ENCODE measurements around the gene LCN15. TPM values are rescaled to one million over a fixed set of nuclear protein-coding genes. Genes with fewer than 3 reads are reported as not detected.

The LCN15 gene
- not detected in 2 replicates for total RNA-seq (2022)
- Bru-seq, nascent RNA, result not detected
- not detected for BruChase-seq, experiment 1, labeled RNA remaining after a 6-hour chase
- BruChase-seq, experiment 2, labeled RNA remaining after a 2-hour chase, result not detected
- long read RNA-seq, result 0 reads

GRCh38 chr9:136764301-136764891 lies at the start of gene LCN15:
Gene LCN15 (minus strand): TSS chr9:136764518. CDS start chr9:136764488, 30 bp downstream.
- Mint-ChIP-seq H3K4me1 (ENCODE audit: low read depth, unreplicated experiment) (peaks cover 10% of the 10 kb centered on the region), H3K36me3 (ENCODE audit: insufficient read depth, unreplicated experiment) (no peaks in the 10 kb centered on the region), H3K9me3 (ENCODE audit: low read depth, unreplicated experiment) (no peaks in the 10 kb centered on the region), H3K27ac (ENCODE audit: unreplicated experiment) (no peak within 1 kb of the TSS), H3K27me3 (ENCODE audit: unreplicated experiment) (peaks cover 23% of the 10 kb centered on the region), H3K4me3 (ENCODE audit: low read depth, unreplicated experiment) (no peak within 1 kb of the TSS)
- no peak for DNase-seq
- no peak for TF ChIP-seq CTCF (IDR thresholded peaks at IDR 0.05; ENCODE audit: unreplicated experiment)
- BruUV-seq (replicated peaks), result no TSS peak
- intact Hi-C loops (cut with micrococcal nuclease; ENCODE audit: unreplicated experiment), result no loop called here
- CTCF ChIA-PET, result no interaction called here

GRCh38 chr9:136808806-136809158 lies 44.5 kb upstream of the LCN15 start:
- Mint-ChIP-seq H3K36me3 (ENCODE audit: insufficient read depth, unreplicated experiment) (peaks cover 35% of the 10 kb centered on the region), H3K27ac (ENCODE audit: unreplicated experiment) (peak overlapping the region; percentile 35)
- DNase-seq, result no peak

DNA sequence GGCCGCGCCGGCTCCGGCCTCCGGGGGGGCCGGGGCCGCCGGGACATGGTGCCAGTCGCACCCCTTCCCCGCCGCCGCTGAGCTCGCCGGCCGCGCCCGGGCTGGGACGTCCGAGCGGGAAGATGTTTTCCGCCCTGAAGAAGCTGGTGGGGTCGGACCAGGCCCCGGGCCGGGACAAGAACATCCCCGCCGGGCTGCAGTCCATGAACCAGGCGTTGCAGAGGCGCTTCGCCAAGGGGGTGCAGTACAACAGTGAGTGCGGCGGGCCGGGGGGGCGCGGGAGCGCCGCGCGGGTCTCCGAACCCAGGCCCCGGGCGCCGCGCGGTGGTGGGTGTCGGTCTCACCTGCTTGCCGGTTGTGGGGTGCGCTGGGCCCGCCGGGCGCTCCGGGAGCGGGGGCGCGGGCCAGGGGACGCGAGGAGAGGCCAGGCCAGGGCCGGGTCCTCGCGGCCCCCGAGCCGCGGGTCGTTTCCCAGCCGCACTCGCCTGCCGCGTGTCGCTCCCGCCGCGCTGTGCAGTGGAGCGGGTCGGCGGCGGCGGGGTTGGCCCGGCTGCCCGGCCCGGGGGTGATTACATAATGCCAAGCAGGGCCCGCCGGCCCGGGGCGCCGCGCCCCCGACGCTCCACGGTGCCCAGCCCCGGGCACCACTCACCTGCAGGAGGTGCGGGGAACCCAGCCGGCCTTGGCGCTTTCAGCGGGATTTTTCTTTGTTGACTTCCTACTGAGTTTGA lies 43.9 kb upstream of the LCN15 start:
- TF ChIP-seq CTCF (IDR thresholded peaks at IDR 0.05; ENCODE audit: unreplicated experiment), result no peak
- DNase-seq, result peak; percentile 32
- Mint-ChIP-seq H3K27ac (ENCODE audit: unreplicated experiment) (peak overlapping the region; percentile 35), H3K4me1 (ENCODE audit: low read depth, unreplicated experiment) (peaks cover 12% of the 10 kb centered on the region), H3K36me3 (ENCODE audit: insufficient read depth, unreplicated experiment) (peaks cover 36% of the 10 kb centered on the region), H3K27me3 (ENCODE audit: unreplicated experiment) (no peaks in the 10 kb centered on the region), H3K9me3 (ENCODE audit: low read depth, unreplicated experiment) (no peaks in the 10 kb centered on the region), H3K4me3 (ENCODE audit: low read depth, unreplicated experiment) (peak overlapping the region; percentile 80)
- intact Hi-C loops (cut with micrococcal nuclease; ENCODE audit: unreplicated experiment), result no loop called here
- BruUV-seq (replicated peaks), result no TSS peak
- CTCF ChIA-PET, result no interaction called here

More at GRCh38 chr9:136808806-136809158, 44.5 kb upstream of the LCN15 start:
- Mint-ChIP-seq H3K9me3 (ENCODE audit: low read depth, unreplicated experiment) (no peaks in the 10 kb centered on the region), H3K4me1 (ENCODE audit: low read depth, unreplicated experiment) (peaks cover 12% of the 10 kb centered on the region), H3K27me3 (ENCODE audit: unreplicated experiment) (no peaks in the 10 kb centered on the region), H3K4me3 (ENCODE audit: low read depth, unreplicated experiment) (peak overlapping the region; percentile 77)
- CTCF ChIA-PET, result interaction anchor here (0.8 kb wide), 1 partner anchor 9 kb away, joined by 3 read pairs; no protein-coding TSS in a partner anchor
- intact Hi-C loops (cut with micrococcal nuclease; ENCODE audit: unreplicated experiment), result no loop called here
- no peak for TF ChIP-seq CTCF (IDR thresholded peaks at IDR 0.05; ENCODE audit: unreplicated experiment)
- no TSS peak for BruUV-seq (replicated peaks)

- no peaks in the 10 kb centered on the region for H3K9me3 Mint-ChIP-seq (ENCODE audit: low read depth, unreplicated experiment)
- TSS peak; percentile 67 for BruUV-seq (replicated peaks)
- peak within 1 kb of the TSS; percentile 80 for H3K4me3 Mint-ChIP-seq (ENCODE audit: low read depth, unreplicated experiment)
- DNase-seq, result peak; percentile 76
- CTCF ChIA-PET, result interaction anchor here (0.5 kb wide), 1 partner anchor 107 kb away, joined by 3 read pairs; no protein-coding TSS in a partner anchor
- intact Hi-C loops (cut with micrococcal nuclease; ENCODE audit: unreplicated experiment), result no loop called here
- no peaks in the 10 kb centered on the region for H3K27me3 Mint-ChIP-seq (ENCODE audit: unreplicated experiment)
- peak within 1 kb of the TSS; percentile 78 for H3K27ac Mint-ChIP-seq (ENCODE audit: unreplicated experiment)
- peaks cover 30% of the 10 kb centered on the region for H3K36me3 Mint-ChIP-seq (ENCODE audit: insufficient read depth, unreplicated experiment)
- no peak for TF ChIP-seq CTCF (IDR thresholded peaks at IDR 0.05; ENCODE audit: unreplicated experiment)
- peaks cover 12% of the 10 kb centered on the region for H3K4me1 Mint-ChIP-seq (ENCODE audit: low read depth, unreplicated experiment)
Observed at GRCh38 chr9:136807281-136808074, 43.2 kb upstream of the LCN15 start, which contains the start of gene RABL6. Gene RABL6 (plus strand): TSS chr9:136807948. CDS start chr9:136808197, 249 bp downstream.
